MV-4-11 (cell line): ENCODE measurements around the gene KRT4.
A peak's percentile ranks its signal among the peaks of the same experiment; 100 is the strongest.

Experiments
- DNase-seq: peaks from one replicate; lab custom pipeline; 2025; lab: John Stamatoyannopoulos, UW

The KRT4 gene

GRCh38 chr12:52792185-52793029 is 21.5 kb downstream of the KRT4 start:
- no peak for DNase-seq

- no peak for DNase-seq
Measured at GRCh38 chr12:52791271-52792184, 22.4 kb downstream of the KRT4 start.

GRCh38 chr12:52790427-52791270 is 23.3 kb downstream of the KRT4 start:
- DNase-seq, result no peak

GRCh38 chr12:52789637-52790426 is 24.1 kb downstream of the KRT4 start:
- no peak for DNase-seq

GRCh38 chr12:52788876-52789636 is 24.9 kb downstream of the KRT4 start:
- no peak for DNase-seq

- DNase-seq, result no peak
Measured at GRCh38 chr12:52788192-52788875, 25.6 kb downstream of the KRT4 start.

- DNase-seq, result peak; percentile 2
Measured at GRCh38 chr12:52787324-52788191, 26.4 kb downstream of the KRT4 start.

GRCh38 chr12:52784909-52785308 is 29.0 kb downstream of the KRT4 start:
- no peak for DNase-seq

GRCh38 chr12:52783563-52784316 is 30.2 kb downstream of the KRT4 start:
- DNase-seq, result no peak

- DNase-seq, result no peak
Measured at GRCh38 chr12:52782502-52782901, 31.4 kb downstream of the KRT4 start.

GRCh38 chr12:52781399-52782082 is 32.4 kb downstream of the KRT4 start:
- DNase-seq, result no peak

- no peak for DNase-seq
Measured at GRCh38 chr12:52779914-52780313, 34.0 kb downstream of the KRT4 start.

- DNase-seq, result no peak
Measured at GRCh38 chr12:52778833-52779232, 35.1 kb downstream of the KRT4 start.

GRCh38 chr12:52777566-52777965 is 36.4 kb downstream of the KRT4 start:
- no peak for DNase-seq

GRCh38 chr12:52776913-52777395 is 37.0 kb downstream of the KRT4 start, which contains the start of gene KRT76:
TSS of gene KRT76 (minus strand) at chr12:52777345. CDS start at chr12:52777291, 54 bp downstream.
- no peak for DNase-seq

- DNase-seq, result no peak
Measured at GRCh38 chr12:52776435-52776834, 37.5 kb downstream of the KRT4 start.

GRCh38 chr12:52774629-52775250 is 39.2 kb downstream of the KRT4 start:
- DNase-seq, result no peak
